Panc1 (cell line): ENCODE data around the gene THEMIS2. TPM values are rescaled to one million over a fixed set of nuclear protein-coding genes. Genes with fewer than 3 reads are reported as not detected.
A peak's percentile ranks its signal among the peaks of the same experiment; 100 is the strongest.

Experiments used
- ATAC-seq: fragments of 200-7000 bp; cut with Tn5 transposase; 2 replicates; pipeline ENCODE4 v1.9.1; 2020; ENCODE audit warnings: mild to moderate bottlenecking, moderate library complexity
- BruUV-seq: library from RNA; stranded (reverse); fragments of 400-500 nt; replicated peaks from 2 replicates; lab custom pipeline; 2021; lab: Mats Ljungman, UMichigan
- CTCF ChIA-PET: fragments of 300-600 bp; sonication (Branson Sonifier 250); formaldehyde crosslinking; loops from one replicate; lab custom pipeline; 2022; ENCODE audit warnings: antibody characterized with exemption; lab: Charles Lee
- POLR2A ChIA-PET: fragments of 300-600 bp; sonication (Branson Sonifier 250); formaldehyde crosslinking; loops from one replicate; lab custom pipeline; 2022; ENCODE audit warnings: antibody characterized with exemption; lab: Charles Lee
- DNase-seq: peaks from one replicate; pipeline ENCODE4 v3.0.0-alpha.2; 2010; ENCODE audit warnings: low read depth, low spot score
- H3K27ac ChIP-seq: 2 replicates; pipeline ENCODE4 v1.5.1; 2011; ENCODE audit warnings: mild to moderate bottlenecking, low read length, inconsistent platforms
- H3K27me3 ChIP-seq: fragments of 200-500 bp; sonication (Bioruptor generic); 2 replicates; pipeline ENCODE4 v1.6.0; 2014; ENCODE audit warnings: low read length, inconsistent platforms; ENCODE audit not compliant: control insufficient read depth, insufficient read depth
- H3K36me3 ChIP-seq: fragments of 200-500 bp; sonication (Bioruptor generic); 2 replicates; pipeline ENCODE4 v1.5.1; 2014; ENCODE audit warnings: inconsistent platforms, mild to moderate bottlenecking, low read length, moderate library complexity; ENCODE audit not compliant: control insufficient read depth, insufficient read depth
- H3K4me1 ChIP-seq: 2 replicates; pipeline ENCODE4 v1.5.1; 2011; ENCODE audit warnings: inconsistent platforms, mild to moderate bottlenecking, low read length, moderate library complexity; ENCODE audit not compliant: control insufficient read depth, insufficient read depth
- H3K4me3 ChIP-seq, 2 experiments: 2 replicates each; pipeline ENCODE4 v1.5.1; 2011 to 2012; ENCODE audit warnings: low read depth in 2 of 2, low read length in 2 of 2, mild to moderate bottlenecking in 2 of 2, inconsistent platforms in 1 of 2, moderate library complexity in 1 of 2
- H3K9me3 ChIP-seq: fragments of 200-500 bp; sonication (Bioruptor generic); 2 replicates; pipeline ENCODE4 v1.5.1; 2014; ENCODE audit warnings: low read depth, mild to moderate bottlenecking, inconsistent platforms, low read length, moderate library complexity; ENCODE audit not compliant: control insufficient read depth, insufficient read depth
- CTCF ChIP-seq: fragments of 450-650 bp; IDR thresholded peaks from 2 replicates; pipeline ENCODE4 v1.5.1; 2017; ENCODE audit warnings: mild to moderate bottlenecking
- POLR2AphosphoS5 ChIP-seq: IDR thresholded peaks from 2 replicates; pipeline ENCODE4 v1.6.1; 2012; ENCODE audit warnings: mild to moderate bottlenecking, low read depth, low read length, moderate library complexity
- REST ChIP-seq, 2 experiments: IDR thresholded peaks; 2 replicates each; pipeline ENCODE4 v1.6.1; 2011 to 2012; ENCODE audit warnings: low read depth in 2 of 2, control low read depth in 1 of 2, low read length in 1 of 2, mild to moderate bottlenecking in 1 of 2, moderate library complexity in 1 of 2; ENCODE audit not compliant: insufficient read depth in 1 of 2
- SIN3A ChIP-seq: IDR thresholded peaks from 2 replicates; pipeline ENCODE4 v1.6.1; 2012; ENCODE audit warnings: low read depth, mild to moderate bottlenecking, low read length, moderate library complexity, borderline replicate concordance; ENCODE audit not compliant: insufficient read depth
- TCF7L2 ChIP-seq: IDR thresholded peaks from 2 replicates; pipeline ENCODE4 v1.6.1; 2011; ENCODE audit warnings: mild to moderate bottlenecking, low read depth, low read length, inconsistent platforms
- in situ Hi-C: cut with HindIII; loops from 2 replicates; pipeline ENCODE4 v1.10.0; 2016; ENCODE audit warnings: low sequenced_read_pairs, low pct_unique_long_range_greater_than_20kb
- intact Hi-C: fragments of 100-400 bp; cut with micrococcal nuclease; formaldehyde crosslinking; loops from one replicate; pipeline ENCODE4 v1.10.0; 2022; ENCODE audit not compliant: unreplicated experiment
- total RNA-seq: library from RNA; stranded (reverse); gene quantifications from one replicate; pipeline ENCODE4 v1.2.1, GENCODE V29; 2021; ENCODE audit not compliant: unreplicated experiment

THEMIS2 gene
- total RNA-seq, 1 experiment from 2014 or later = 4.2 TPM

- intact Hi-C loops (no loop called here), in situ Hi-C loops (no loop called here)
- ATAC-seq (peak; percentile 70), DNase-seq (peak; percentile 66)
- no peak overlapping the region for H3K27ac ChIP-seq
- POLR2A ChIA-PET = no interaction called here
- H3K9me3 ChIP-seq = no peaks in the 10 kb centered on the region
- no TSS peak for BruUV-seq
- H3K27me3 ChIP-seq = no peaks in the 10 kb centered on the region
- TF ChIP-seq SIN3A (no peak), TCF7L2 (no peak), CTCF (no peak), REST (IDR thresholded peaks at IDR 0.05; ENCODE audit: insufficient read depth in 1 of 2, low read depth in 2 of 2, low read length in 1 of 2) (no peak), POLR2AphosphoS5 (no peak)
- no peaks in the 10 kb centered on the region for H3K4me1 ChIP-seq
- H3K36me3 ChIP-seq = no peaks in the 10 kb centered on the region
- no peak overlapping the region for H3K4me3 ChIP-seq
- CTCF ChIA-PET = no interaction called here
These were observed 9.4 kb upstream of the THEMIS2 start for GRCh38 chr1:27862671-27863537.

DNA sequence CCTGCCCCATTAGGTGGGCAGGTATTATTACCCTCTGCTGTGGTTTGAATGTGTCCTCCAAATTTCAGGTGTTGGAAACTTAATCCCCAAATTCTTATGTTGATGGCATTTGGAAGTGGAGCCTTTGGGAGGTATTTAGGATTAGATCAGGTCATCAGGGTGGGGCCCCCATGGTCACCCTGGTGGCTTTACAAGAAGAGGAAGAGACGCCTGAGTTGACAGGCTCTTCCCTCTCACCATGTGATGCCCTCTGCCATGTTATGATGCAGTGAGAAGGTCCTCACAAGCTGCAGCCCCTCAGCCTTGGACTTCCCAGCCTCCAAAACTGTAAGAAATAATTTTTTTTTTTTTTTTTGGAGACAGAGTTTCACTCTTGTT, 8.8 kb upstream of the THEMIS2 start:
- H3K36me3 ChIP-seq = no peaks in the 10 kb centered on the region
- H3K4me3 ChIP-seq = no peak overlapping the region
- TF ChIP-seq REST (IDR thresholded peaks at IDR 0.05; ENCODE audit: insufficient read depth in 1 of 2, low read depth in 2 of 2, low read length in 1 of 2) (no peak), SIN3A (no peak), TCF7L2 (no peak), POLR2AphosphoS5 (no peak), CTCF (no peak)
- intact Hi-C loops (no loop called here), in situ Hi-C loops (no loop called here)
- POLR2A ChIA-PET = no interaction called here
- CTCF ChIA-PET = no interaction called here
- no TSS peak for BruUV-seq
- no peak for ATAC-seq
- no peaks in the 10 kb centered on the region for H3K27me3 ChIP-seq
- DNase-seq = no peak
- H3K4me1 ChIP-seq = no peaks in the 10 kb centered on the region
- H3K27ac ChIP-seq = no peak overlapping the region
- no peaks in the 10 kb centered on the region for H3K9me3 ChIP-seq
